Naive thymus-derived CD4-positive, alpha-beta T cell (primary cell): ENCODE results near the gene SAV1. TPM values are rescaled to one million over a fixed set of nuclear protein-coding genes. Genes with fewer than 3 reads are reported as not detected.
"Not testable (repeated sequence)": the region's sequence is repeated elsewhere in the genome, so short reads cannot be mapped to it uniquely, and the experiment has no call there.

Source experiments
- ATAC-seq: fragments of 150-1000 bp; cut with Tn5 transposase; 2 replicates; pipeline ENCODE4 v1.10.0; 2021; ENCODE audit warnings: mild to moderate bottlenecking, moderate library complexity
- CTCF ChIA-PET: fragments of 350-600 bp; sonication (Branson Sonifier 250); formaldehyde crosslinking; loops from one replicate; lab custom pipeline; 2021; ENCODE audit warnings: antibody characterized with exemption; lab: Charles Lee
- POLR2A ChIA-PET: fragments of 350-600 bp; sonication (Branson Sonifier 250); formaldehyde crosslinking; loops from one replicate; lab custom pipeline; 2021; ENCODE audit warnings: antibody characterized with exemption, inconsistent platforms; lab: Charles Lee
- DNase-seq, 9 donors: peaks; one replicate each; pipeline versions ENCODE4 v3.0.0 to v3.0.0-alpha.2; 2020 to 2022; ENCODE audit warnings: mixed read lengths in 1 of 9
- H3K27ac ChIP-seq: one replicate; pipeline ENCODE4 v1.7.0; 2013; ENCODE audit warnings: mild to moderate bottlenecking, low read depth, low read length, moderate library complexity
- H3K27me3 ChIP-seq, 2 donors: one replicate each; pipeline ENCODE4 v1.7.0; 2013; ENCODE audit warnings: low read length in 2 of 2, mild to moderate bottlenecking in 2 of 2, moderate library complexity in 2 of 2; ENCODE audit not compliant: control insufficient read depth in 2 of 2, insufficient read depth in 2 of 2
- H3K36me3 ChIP-seq, 3 experiments: 1 replicate in 2 of 3; 2 replicates in 1 of 3; pipeline ENCODE4 v1.7.0; 2013; ENCODE audit warnings: low read length in 3 of 3, mild to moderate bottlenecking in 3 of 3, moderate library complexity in 1 of 3; ENCODE audit not compliant: insufficient read depth in 3 of 3, control insufficient read depth in 2 of 3
- H3K4me1 ChIP-seq, 2 donors: one replicate each; pipeline ENCODE4 v1.7.0; 2013; ENCODE audit warnings: low read length in 2 of 2, mild to moderate bottlenecking in 2 of 2, moderate library complexity in 1 of 2; ENCODE audit not compliant: control insufficient read depth in 2 of 2, insufficient read depth in 2 of 2
- H3K4me3 ChIP-seq: 2 replicates; pipeline ENCODE4 v1.7.0; 2013; ENCODE audit warnings: mild to moderate bottlenecking, low read length
- H3K9me3 ChIP-seq, 3 experiments: 1 replicate in 2 of 3; 2 replicates in 1 of 3; pipeline ENCODE4 v1.7.0; 2013; ENCODE audit warnings: low read length in 3 of 3; ENCODE audit not compliant: control insufficient read depth in 2 of 3
- H3K27ac Mint-ChIP-seq, 9 donors: one replicate each; pipeline ENCODE4 v1.8.0; 2020 to 2022; ENCODE audit warnings: mixed read lengths in 9 of 9, mild to moderate bottlenecking in 8 of 9, moderate library complexity in 5 of 9, inconsistent platforms in 2 of 9
- H3K27me3 Mint-ChIP-seq, 5 donors: one replicate each; pipeline ENCODE4 v1.8.0; 2021 to 2022; ENCODE audit warnings: mixed read lengths in 5 of 5, mild to moderate bottlenecking in 1 of 5
- H3K36me3 Mint-ChIP-seq, 5 donors: one replicate each; pipeline ENCODE4 v1.8.0; 2020 to 2022; ENCODE audit warnings: mixed read lengths in 5 of 5, mild to moderate bottlenecking in 3 of 5, inconsistent platforms in 1 of 5
- H3K4me1 Mint-ChIP-seq, 7 donors: one replicate each; pipeline ENCODE4 v1.8.0; 2020 to 2022; ENCODE audit warnings: mixed read lengths in 7 of 7, mild to moderate bottlenecking in 3 of 7, inconsistent platforms in 1 of 7
- H3K4me3 Mint-ChIP-seq, 10 donors: one replicate each; pipeline ENCODE4 v1.8.0; 2020 to 2022; ENCODE audit warnings: mild to moderate bottlenecking in 10 of 10, mixed read lengths in 10 of 10, moderate library complexity in 6 of 10, inconsistent platforms in 2 of 10
- H3K9me3 Mint-ChIP-seq, 11 donors: one replicate each; pipeline ENCODE4 v1.8.0; 2020 to 2022; ENCODE audit warnings: mixed read lengths in 11 of 11, mild to moderate bottlenecking in 4 of 11, inconsistent platforms in 1 of 11, moderate library complexity in 1 of 11
- intact Hi-C, 2 donors: fragments of 100-400 bp; cut with micrococcal nuclease; formaldehyde crosslinking; loops; one replicate each; pipeline ENCODE4 v1.15.1; 2023
- polyA plus RNA-seq, 2 donors: library from polyadenylated mRNA; unstranded; fragments of 300-500 nt; fragmentation: Illumina TruSeq; gene quantifications; one replicate each; pipeline ENCODE4 v1.2.3, GENCODE V29; 2021
- total RNA-seq, 6 experiments: library from RNA in 5 of 6; stranded (reverse) in 5 of 6; gene quantifications; 1 replicate in 5 of 6; 2 replicates in 1 of 6; pipeline ENCODE4 v1.2.3 and lab custom pipeline; 2021 to 2026

The SAV1 gene
- total and polyA plus RNA-seq, 7 experiments from 2014 or later, result 7.2 to 9.4 (median 8.7) TPM

DNA sequence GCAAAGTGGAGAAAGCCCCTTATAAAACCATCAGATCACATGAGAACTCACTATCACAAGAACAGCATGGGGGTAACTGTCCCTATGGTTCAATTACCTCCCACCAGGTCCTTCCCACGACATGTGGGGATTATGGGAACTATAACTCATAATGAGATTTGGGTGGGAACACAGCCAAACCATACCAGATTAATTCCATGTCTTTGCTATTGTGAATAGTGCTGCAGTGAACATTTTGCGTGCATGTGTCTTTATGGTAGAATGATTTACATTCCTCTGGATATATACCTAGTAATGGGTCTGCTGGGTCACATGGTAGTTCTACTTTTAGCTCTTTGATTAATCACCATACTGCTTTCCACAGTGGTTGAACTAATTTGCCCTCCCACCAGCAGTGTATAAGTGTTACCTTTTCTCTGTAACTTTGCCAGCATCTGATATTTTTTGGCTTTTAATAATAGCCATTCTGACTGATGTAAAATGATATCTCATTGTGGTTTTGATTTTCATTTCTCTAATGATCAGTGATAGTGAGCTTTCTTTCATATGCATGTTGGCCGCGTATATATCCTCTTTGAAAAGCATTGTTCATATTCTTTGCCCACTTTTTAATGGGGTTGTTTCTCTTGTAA, 29.7 kb upstream of the SAV1 start:
- H3K9me3 ChIP-seq, result peaks cover 0 to 6% (median 0%) of the 10 kb centered on the region in 3 experiments
- no peaks in the 10 kb centered on the region for H3K36me3 ChIP-seq
- ChIA-PET POLR2A (no interaction called here), CTCF (no interaction called here)
- Mint-ChIP-seq H3K27ac (no peak overlapping the region), H3K27me3 (peaks cover 15 to 34% (median 17%) of the 10 kb centered on the region in 5 donors), H3K36me3 (peaks cover 0 to 10% (median 3%) of the 10 kb centered on the region in 5 donors), H3K4me1 (no peaks in the 10 kb centered on the region), H3K9me3 (peaks cover 0 to 30% (median 11%) of the 10 kb centered on the region in 11 donors), H3K4me3 (no peak overlapping the region)
- H3K4me3 ChIP-seq, result no peak overlapping the region
- H3K4me1 ChIP-seq, result no peaks in the 10 kb centered on the region
- DNase-seq, result no peak
- ATAC-seq, result no peak
- intact Hi-C loops, result no loop called here
- H3K27ac ChIP-seq, result no peak overlapping the region
- no peaks in the 10 kb centered on the region for H3K27me3 ChIP-seq

DNA sequence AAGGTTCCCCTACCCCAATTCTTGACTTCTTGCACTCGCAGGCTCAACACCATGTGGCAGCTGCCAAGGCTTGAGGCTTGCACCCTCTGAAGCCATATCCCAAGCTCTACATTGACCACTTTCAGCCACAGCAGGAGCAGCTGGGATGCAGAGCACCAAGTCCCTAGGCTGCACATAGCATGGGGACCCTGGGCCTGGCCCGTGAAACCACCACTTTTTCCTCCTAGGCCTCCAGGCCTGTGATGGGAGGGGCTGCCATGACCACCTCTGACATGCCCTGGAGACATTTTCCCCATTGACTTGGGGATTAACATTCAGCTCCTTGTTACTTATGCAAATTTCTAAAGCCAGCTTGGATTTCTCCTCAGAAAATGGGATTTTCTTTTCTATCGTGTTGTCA, 26.2 kb upstream of the SAV1 start:
- H3K4me3 Mint-ChIP-seq, DNase-seq, CTCF ChIA-PET: not testable (repeated sequence)

DNA sequence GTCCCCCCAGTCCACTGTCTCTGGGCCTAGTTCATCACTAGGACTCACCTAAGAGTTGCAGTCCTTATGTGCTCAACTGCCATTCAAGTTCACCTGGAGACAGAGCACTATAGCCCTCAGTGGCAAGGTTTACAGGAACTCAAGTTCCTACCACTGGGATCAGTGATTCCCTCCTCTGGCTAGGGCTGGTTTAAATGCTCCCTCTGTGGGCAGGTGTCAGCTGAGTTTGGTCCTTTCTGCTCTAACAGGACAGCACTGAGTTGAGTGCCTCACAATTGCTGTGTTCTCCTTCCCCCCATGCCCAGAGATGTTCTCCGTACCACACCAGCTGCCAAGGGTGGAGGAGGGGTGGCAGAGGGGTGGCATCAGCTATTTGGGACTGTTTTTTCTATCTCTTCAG, 20.8 kb upstream of the SAV1 start:
- Histone ChIP-seq H3K9me3 (peaks cover 0 to 4% (median 0%) of the 10 kb centered on the region in 3 experiments), H3K27ac (no peak overlapping the region), H3K4me3 (no peak overlapping the region), H3K4me1 (no peaks in the 10 kb centered on the region), H3K36me3 (no peaks in the 10 kb centered on the region), H3K27me3 (no peaks in the 10 kb centered on the region)
- intact Hi-C loops, result no loop called here
- H3K27ac Mint-ChIP-seq, result no peak overlapping the region
- ChIA-PET CTCF (no interaction called here), POLR2A (no interaction called here)
- H3K27me3 Mint-ChIP-seq, result peaks cover 0 to 21% (median 4%) of the 10 kb centered on the region in 5 donors
- peaks cover 0 to 46% (median 10%) of the 10 kb centered on the region in 11 donors for H3K9me3 Mint-ChIP-seq
- no peak overlapping the region for H3K4me3 Mint-ChIP-seq
- no peak for ATAC-seq
- DNase-seq, result no peak
- peaks cover 0 to 12% (median 6%) of the 10 kb centered on the region in 5 donors for H3K36me3 Mint-ChIP-seq
- no peaks in the 10 kb centered on the region for H3K4me1 Mint-ChIP-seq

More for the DNA sequence above, 26.2 kb upstream of the SAV1 start:
- H3K4me3 ChIP-seq, H3K4me1 ChIP-seq, H3K4me1 Mint-ChIP-seq, H3K9me3 ChIP-seq, POLR2A ChIA-PET, intact Hi-C loops, ATAC-seq, H3K27ac ChIP-seq, H3K27me3 ChIP-seq, H3K27ac Mint-ChIP-seq, H3K36me3 ChIP-seq: not testable (repeated sequence)
- Mint-ChIP-seq H3K36me3 (peaks cover 0 to 13% (median 0%) of the 10 kb centered on the region in 5 donors), H3K27me3 (peaks cover 4 to 23% (median 8%) of the 10 kb centered on the region in 5 donors), H3K9me3 (peaks cover 5 to 44% (median 17%) of the 10 kb centered on the region in 11 donors)

- Histone ChIP-seq H3K9me3 (no peaks in the 10 kb centered on the region), H3K27ac (no peak overlapping the region), H3K36me3 (no peaks in the 10 kb centered on the region), H3K27me3 (no peaks in the 10 kb centered on the region), H3K4me3 (no peak overlapping the region), H3K4me1 (no peaks in the 10 kb centered on the region)
- DNase-seq (no peak), ATAC-seq (no peak)
- ChIA-PET CTCF (no interaction called here), POLR2A (no interaction called here)
- no peaks in the 10 kb centered on the region for H3K9me3 Mint-ChIP-seq
- H3K4me3 Mint-ChIP-seq, result no peak overlapping the region
- no peak overlapping the region for H3K27ac Mint-ChIP-seq
- H3K27me3 Mint-ChIP-seq, result peaks cover 0 to 11% (median 0%) of the 10 kb centered on the region in 5 donors
- H3K36me3 Mint-ChIP-seq, result no peaks in the 10 kb centered on the region
- intact Hi-C loops, result no loop called here
- peaks cover 5 to 12% (median 5%) of the 10 kb centered on the region in 7 donors for H3K4me1 Mint-ChIP-seq
These were observed 11.6 kb upstream of the SAV1 start for GRCh38 chr14:50679674-50680073.

- ChIA-PET CTCF (no interaction called here), POLR2A (interaction anchor here (0.9 kb wide), 1 partner anchor 9 kb away, joined by 3 read pairs; no protein-coding TSS in a partner anchor)
- DNase-seq (no peak), ATAC-seq (no peak)
- intact Hi-C loops, result no loop called here
- Mint-ChIP-seq H3K4me3 (no peak overlapping the region), H3K27ac (no peak overlapping the region), H3K36me3 (no peaks in the 10 kb centered on the region), H3K27me3 (peaks cover 0 to 7% (median 0%) of the 10 kb centered on the region in 5 donors), H3K9me3 (no peaks in the 10 kb centered on the region), H3K4me1 (peaks cover 5 to 12% (median 5%) of the 10 kb centered on the region in 7 donors)
- Histone ChIP-seq H3K27me3 (no peaks in the 10 kb centered on the region), H3K4me3 (no peak overlapping the region), H3K27ac (no peak overlapping the region), H3K4me1 (no peaks in the 10 kb centered on the region), H3K9me3 (no peaks in the 10 kb centered on the region), H3K36me3 (no peaks in the 10 kb centered on the region)
These were observed 10.1 kb upstream of the SAV1 start for GRCh38 chr14:50678163-50678562.

- ATAC-seq (peak; percentile 66), DNase-seq (no peak)
- intact Hi-C loops, result no loop called here
- H3K27me3 Mint-ChIP-seq, result peaks cover 0 to 7% (median 0%) of the 10 kb centered on the region in 5 donors
- no peaks in the 10 kb centered on the region for H3K9me3 ChIP-seq
- no peak overlapping the region for H3K27ac ChIP-seq
- H3K4me3 ChIP-seq, result no peak overlapping the region
- no peaks in the 10 kb centered on the region for H3K4me1 ChIP-seq
- H3K4me1 Mint-ChIP-seq, result peaks cover 5 to 12% (median 5%) of the 10 kb centered on the region in 7 donors
- POLR2A ChIA-PET, result interaction anchor here (0.6 to 0.9 kb wide), 2 partner anchors 10 to 261 kb away, joined by 3 read pairs; no protein-coding TSS in a partner anchor
- no peaks in the 10 kb centered on the region for H3K36me3 ChIP-seq
- H3K9me3 Mint-ChIP-seq, result no peaks in the 10 kb centered on the region
- CTCF ChIA-PET, result no interaction called here
- no peaks in the 10 kb centered on the region for H3K36me3 Mint-ChIP-seq
- H3K27me3 ChIP-seq, result no peaks in the 10 kb centered on the region
- H3K27ac Mint-ChIP-seq, result peak overlapping the region in 1 of 9 donors; percentile 43
- H3K4me3 Mint-ChIP-seq, result peak overlapping the region in 2 of 10 donors; percentile 1 to 11
These were observed 9.5 kb upstream of the SAV1 start for GRCh38 chr14:50677527-50678063.
